Panc1 (cell line): ENCODE data around the gene PTPDC1. TPM values are rescaled to one million over a fixed set of nuclear protein-coding genes. Genes with fewer than 3 reads are reported as not detected.

Source experiments
- ATAC-seq: fragments of 200-7000 bp; cut with Tn5 transposase; 2 replicates; pipeline ENCODE4 v1.9.1; 2020; ENCODE audit warnings: mild to moderate bottlenecking, moderate library complexity
- BruUV-seq: library from RNA; stranded (reverse); fragments of 400-500 nt; replicated peaks from 2 replicates; lab custom pipeline; 2021; lab: Mats Ljungman, UMichigan
- CTCF ChIA-PET: fragments of 300-600 bp; sonication (Branson Sonifier 250); formaldehyde crosslinking; loops from one replicate; lab custom pipeline; 2022; ENCODE audit warnings: antibody characterized with exemption; lab: Charles Lee
- POLR2A ChIA-PET: fragments of 300-600 bp; sonication (Branson Sonifier 250); formaldehyde crosslinking; loops from one replicate; lab custom pipeline; 2022; ENCODE audit warnings: antibody characterized with exemption; lab: Charles Lee
- DNase-seq: peaks from one replicate; pipeline ENCODE4 v3.0.0-alpha.2; 2010; ENCODE audit warnings: low read depth, low spot score
- H3K27ac ChIP-seq: 2 replicates; pipeline ENCODE4 v1.5.1; 2011; ENCODE audit warnings: mild to moderate bottlenecking, low read length, inconsistent platforms
- H3K27me3 ChIP-seq: fragments of 200-500 bp; sonication (Bioruptor generic); 2 replicates; pipeline ENCODE4 v1.6.0; 2014; ENCODE audit warnings: low read length, inconsistent platforms; ENCODE audit not compliant: control insufficient read depth, insufficient read depth
- H3K36me3 ChIP-seq: fragments of 200-500 bp; sonication (Bioruptor generic); 2 replicates; pipeline ENCODE4 v1.5.1; 2014; ENCODE audit warnings: inconsistent platforms, mild to moderate bottlenecking, low read length, moderate library complexity; ENCODE audit not compliant: control insufficient read depth, insufficient read depth
- H3K4me1 ChIP-seq: 2 replicates; pipeline ENCODE4 v1.5.1; 2011; ENCODE audit warnings: inconsistent platforms, mild to moderate bottlenecking, low read length, moderate library complexity; ENCODE audit not compliant: control insufficient read depth, insufficient read depth
- H3K4me3 ChIP-seq, 2 experiments: 2 replicates each; pipeline ENCODE4 v1.5.1; 2011 to 2012; ENCODE audit warnings: low read depth in 2 of 2, low read length in 2 of 2, mild to moderate bottlenecking in 2 of 2, inconsistent platforms in 1 of 2, moderate library complexity in 1 of 2
- H3K9me3 ChIP-seq: fragments of 200-500 bp; sonication (Bioruptor generic); 2 replicates; pipeline ENCODE4 v1.5.1; 2014; ENCODE audit warnings: low read depth, mild to moderate bottlenecking, inconsistent platforms, low read length, moderate library complexity; ENCODE audit not compliant: control insufficient read depth, insufficient read depth
- CTCF ChIP-seq: fragments of 450-650 bp; IDR thresholded peaks from 2 replicates; pipeline ENCODE4 v1.5.1; 2017; ENCODE audit warnings: mild to moderate bottlenecking
- POLR2AphosphoS5 ChIP-seq: IDR thresholded peaks from 2 replicates; pipeline ENCODE4 v1.6.1; 2012; ENCODE audit warnings: mild to moderate bottlenecking, low read depth, low read length, moderate library complexity
- REST ChIP-seq, 2 experiments: IDR thresholded peaks; 2 replicates each; pipeline ENCODE4 v1.6.1; 2011 to 2012; ENCODE audit warnings: low read depth in 2 of 2, control low read depth in 1 of 2, low read length in 1 of 2, mild to moderate bottlenecking in 1 of 2, moderate library complexity in 1 of 2; ENCODE audit not compliant: insufficient read depth in 1 of 2
- SIN3A ChIP-seq: IDR thresholded peaks from 2 replicates; pipeline ENCODE4 v1.6.1; 2012; ENCODE audit warnings: low read depth, mild to moderate bottlenecking, low read length, moderate library complexity, borderline replicate concordance; ENCODE audit not compliant: insufficient read depth
- TCF7L2 ChIP-seq: IDR thresholded peaks from 2 replicates; pipeline ENCODE4 v1.6.1; 2011; ENCODE audit warnings: mild to moderate bottlenecking, low read depth, low read length, inconsistent platforms
- in situ Hi-C: cut with HindIII; loops from 2 replicates; pipeline ENCODE4 v1.10.0; 2016; ENCODE audit warnings: low sequenced_read_pairs, low pct_unique_long_range_greater_than_20kb
- intact Hi-C: fragments of 100-400 bp; cut with micrococcal nuclease; formaldehyde crosslinking; loops from one replicate; pipeline ENCODE4 v1.10.0; 2022; ENCODE audit not compliant: unreplicated experiment
- total RNA-seq: library from RNA; stranded (reverse); gene quantifications from one replicate; pipeline ENCODE4 v1.2.1, GENCODE V29; 2021; ENCODE audit not compliant: unreplicated experiment

PTPDC1 gene
- total RNA-seq, 1 experiment from 2014 or later = 10.6 TPM

GRCh38 chr9:94157050-94157801 is 73.0 kb downstream of the PTPDC1 start:
- Histone ChIP-seq H3K9me3 (no peaks in the 10 kb centered on the region), H3K4me1 (peaks cover 12% of the 10 kb centered on the region), H3K36me3 (no peaks in the 10 kb centered on the region), H3K4me3 (no peak overlapping the region), H3K27ac (peak overlapping the region; percentile 59; the same call in 1 of the 2 replicates), H3K27me3 (no peaks in the 10 kb centered on the region)
- ATAC-seq (peak; percentile 73), DNase-seq (no peak)
- intact Hi-C loops (no loop called here), in situ Hi-C loops (no loop called here)
- no TSS peak for BruUV-seq
- CTCF ChIA-PET = no interaction called here
- POLR2A ChIA-PET = interaction anchor here (1.5 kb wide), 1 partner anchor 9 kb away, joined by 7 read pairs; no protein-coding TSS in a partner anchor
- TF ChIP-seq CTCF = no peak
- no peak for TF ChIP-seq REST (IDR thresholded peaks at IDR 0.05; ENCODE audit: insufficient read depth in 1 of 2, low read depth in 2 of 2, low read length in 1 of 2)
- no peak for TF ChIP-seq TCF7L2
- TF ChIP-seq SIN3A = no peak
- TF ChIP-seq POLR2AphosphoS5 = no peak

Other genes with a start within 250 kb of the PTPDC1 start
- 81.2 TPM for gene BARX1, start 129.1 kb upstream of the PTPDC1 start, total RNA-seq
- 3.1 TPM for gene ZNF169, start 174.8 kb downstream of the PTPDC1 start, total RNA-seq
- not detected for gene NUTM2F, start 244.2 kb downstream of the PTPDC1 start, total RNA-seq